HCT116 (cell line): Measurements from ENCODE around the gene ETS2.

Source experiments
- CTCF ChIP-seq, 3 experiments: fragments of 200-600 bp in 1 of 3; sonication (generic) in 1 of 3; IDR thresholded peaks in 2 of 3; conservative IDR thresholded peaks in 1 of 3; 2 replicates each; pipeline ENCODE4 v1.5.1; 2012 to 2017; ENCODE audit warnings: low read depth in 2 of 3, low read length in 2 of 3, antibody characterized with exemption in 1 of 3, borderline replicate concordance in 1 of 3, control low read depth in 1 of 3, mild to moderate bottlenecking in 1 of 3, mixed read lengths in 1 of 3, mixed run types in 1 of 3, moderate library complexity in 1 of 3; ENCODE audit not compliant: insufficient read depth in 1 of 3
- EZH2 ChIP-seq: fragments of 200-600 bp; sonication (generic); IDR thresholded peaks from 2 replicates; pipeline ENCODE4 v1.6.1; 2017; ENCODE audit warnings: antibody characterized with exemption, mixed run types
- JUND ChIP-seq: IDR thresholded peaks from 2 replicates; pipeline ENCODE4 v1.6.1; 2012
- POLR2A ChIP-seq: IDR thresholded peaks from 2 replicates; pipeline ENCODE4 v1.7.0; 2011; ENCODE audit warnings: borderline replicate concordance; ENCODE audit not compliant: insufficient read depth, insufficient read length; ENCODE audit errors: extremely low read depth
- POLR2AphosphoS5 ChIP-seq: IDR thresholded peaks from 2 replicates; pipeline ENCODE4 v1.6.1; 2011; ENCODE audit warnings: mild to moderate bottlenecking, low read depth, low read length, moderate library complexity

- TF ChIP-seq EZH2 = no peak
- no peak for TF ChIP-seq JUND
- no peak for TF ChIP-seq CTCF (IDR thresholded peaks at IDR 0.05 in 2 of 3, conservative IDR thresholded peaks at IDR 0.05 in 1 of 3; ENCODE audit: borderline replicate concordance in 1 of 3, insufficient read depth in 1 of 3, low read depth in 2 of 3, low read length in 2 of 3)
- TF ChIP-seq POLR2AphosphoS5 = no peak
- TF ChIP-seq POLR2A = no peak
Measured at GRCh38 chr21:38766987-38767722, 38.6 kb upstream of the ETS2 start.
